H1 (cell line): ENCODE results near the gene AMOT. TPM values are rescaled to one million over a fixed set of nuclear protein-coding genes. Genes with fewer than 3 reads are reported as not detected.

Experiments used
- CTCF ChIA-PET: fragments of 300-600 bp; sonication (Branson Sonifier 250); formaldehyde crosslinking; loops from one replicate; lab custom pipeline; 2021; ENCODE audit not compliant: partially characterized antibody; lab: Charles Lee
- POLR2A ChIA-PET: fragments of 300-600 bp; sonication (Branson Sonifier 250); formaldehyde crosslinking; loops from one replicate; lab custom pipeline; 2021; ENCODE audit warnings: inconsistent platforms; ENCODE audit not compliant: partially characterized antibody; lab: Charles Lee
- DNase-seq, 2 experiments: peaks; one replicate each; pipeline versions ENCODE4 v3.0.0 to v3.0.0-alpha.2; 2010 to 2022; ENCODE audit warnings: low spot score in 2 of 2, low read depth in 1 of 2, mixed read lengths in 1 of 2
- FAIRE-seq: peaks from 2 replicates; lab custom pipeline; 2011; peaks lifted over from hg19 to GRCh38; lab: Jason Lieb, UNC
- H2AFZ ChIP-seq: 2 replicates; pipeline ENCODE4 v1.8.1; 2012; ENCODE audit warnings: low read length, inconsistent platforms
- H2AK5ac ChIP-seq: 2 replicates; pipeline ENCODE4 v1.6.1; 2013; ENCODE audit warnings: low read depth, low read length
- H2BK120ac ChIP-seq: replicated peaks from 2 replicates; pipeline ENCODE3; 2013; ENCODE audit warnings: low read depth, low read length, inconsistent platforms
- H2BK12ac ChIP-seq: 2 replicates; pipeline ENCODE4 v1.6.1; 2013; ENCODE audit warnings: low read depth, low read length
- H2BK15ac ChIP-seq: 2 replicates; pipeline ENCODE4 v1.6.1; 2013; ENCODE audit warnings: low read length
- H2BK20ac ChIP-seq: 2 replicates; pipeline ENCODE4 v1.6.1; 2013; ENCODE audit warnings: low read length
- H2BK5ac ChIP-seq: 2 replicates; pipeline ENCODE4 v1.6.1; 2013; ENCODE audit warnings: low read depth, low read length
- H3K14ac ChIP-seq: 2 replicates; pipeline ENCODE4 v1.6.1; 2013; ENCODE audit warnings: inconsistent platforms; ENCODE audit not compliant: insufficient read length
- H3K18ac ChIP-seq: 2 replicates; pipeline ENCODE4 v1.6.1; 2013; ENCODE audit warnings: low read length; ENCODE audit errors: extremely low read depth
- H3K23ac ChIP-seq: 2 replicates; pipeline ENCODE4 v1.6.1; 2013; ENCODE audit warnings: inconsistent platforms; ENCODE audit not compliant: insufficient read length
- H3K23me2 ChIP-seq: 2 replicates; pipeline ENCODE4 v1.6.1; 2013; ENCODE audit warnings: low read depth, low read length
- H3K27ac ChIP-seq: 2 replicates; pipeline ENCODE4 v1.6.1; 2011; ENCODE audit warnings: low read depth, low read length, inconsistent platforms
- H3K27me3 ChIP-seq, 4 experiments: replicated peaks in 1 of 4; 1 replicate in 1 of 4; 2 replicates in 3 of 4; pipeline versions ENCODE4 v1.6.1 to v1.8.1; 2011 to 2013; ENCODE audit warnings: low read length in 3 of 4, mild to moderate bottlenecking in 3 of 4, inconsistent platforms in 2 of 4, mixed read lengths in 2 of 4, moderate library complexity in 1 of 4; ENCODE audit not compliant: control insufficient read depth in 3 of 4, insufficient read depth in 3 of 4; ENCODE audit errors: extremely low read depth in 1 of 4
- H3K36me3 ChIP-seq, 4 experiments: 2 replicates each; pipeline versions ENCODE4 v1.6.1 to v1.8.1; 2011 to 2013; ENCODE audit warnings: mild to moderate bottlenecking in 4 of 4, low read length in 3 of 4, moderate library complexity in 2 of 4, control low read depth in 1 of 4, inconsistent platforms in 1 of 4; ENCODE audit not compliant: insufficient read depth in 4 of 4, control insufficient read depth in 2 of 4
- H3K4ac ChIP-seq: replicated peaks from 2 replicates; pipeline ENCODE3; 2013; ENCODE audit warnings: low read length, low read depth, mixed read lengths, inconsistent platforms; ENCODE audit not compliant: insufficient read length
- H3K4me1 ChIP-seq, 4 experiments: replicated peaks in 1 of 4; 1 replicate in 1 of 4; 2 replicates in 3 of 4; pipeline versions ENCODE4 v1.6.1 to v1.8.1; 2011 to 2013; ENCODE audit warnings: low read length in 3 of 4, inconsistent platforms in 2 of 4, mixed read lengths in 1 of 4; ENCODE audit not compliant: insufficient read depth in 4 of 4, control insufficient read depth in 3 of 4
- H3K4me2 ChIP-seq, 2 experiments: 2 replicates each; pipeline versions ENCODE4 v1.6.1 to v1.8.1; 2011 to 2013; ENCODE audit warnings: low read depth in 2 of 2, low read length in 2 of 2, control low read depth in 1 of 2, inconsistent platforms in 1 of 2, mild to moderate bottlenecking in 1 of 2; ENCODE audit not compliant: insufficient read depth in 1 of 2
- H3K4me3 ChIP-seq, 4 experiments: fragments of 200-600, 300-600 bp in 1 of 4; sonication (generic), shearing (Covaris generic), sonication (Bioruptor Twin) in 1 of 4; 2 replicates each; pipeline versions ENCODE4 v1.5.1 to v1.8.1; 2011 to 2016; ENCODE audit warnings: low read length in 4 of 4, low read depth in 3 of 4, control low read depth in 2 of 4, inconsistent platforms in 2 of 4, mild to moderate bottlenecking in 2 of 4, mixed read lengths in 1 of 4, moderate library complexity in 1 of 4; ENCODE audit not compliant: insufficient read depth in 2 of 4; ENCODE audit errors: extremely low read depth in 1 of 4
- H3K56ac ChIP-seq: replicated peaks from 2 replicates; pipeline ENCODE3; 2013; ENCODE audit warnings: low read depth, mild to moderate bottlenecking, mixed read lengths, low read length, inconsistent platforms; ENCODE audit not compliant: insufficient read length
- H3K79me1 ChIP-seq: 2 replicates; pipeline ENCODE4 v1.6.1; 2013; ENCODE audit warnings: low read depth, low read length, control low read depth
- H3K79me2 ChIP-seq, 2 experiments: 2 replicates each; pipeline versions ENCODE4 v1.6.1 to v1.8.1; 2012 to 2013; ENCODE audit warnings: low read length in 2 of 2, mild to moderate bottlenecking in 2 of 2, inconsistent platforms in 1 of 2; ENCODE audit not compliant: insufficient read depth in 2 of 2, control insufficient read depth in 1 of 2
- H3K9ac ChIP-seq, 4 experiments: replicated peaks in 1 of 4; 1 replicate in 1 of 4; 2 replicates in 3 of 4; pipeline versions ENCODE4 v1.6.1 to v1.8.1; 2011 to 2013; ENCODE audit warnings: low read depth in 3 of 4, low read length in 3 of 4, control low read depth in 2 of 4, mild to moderate bottlenecking in 2 of 4, moderate library complexity in 2 of 4, inconsistent platforms in 1 of 4; ENCODE audit errors: extremely low read depth in 1 of 4
- H3K9me3 ChIP-seq, 2 experiments: 2 replicates each; pipeline versions ENCODE4 v1.6.1 to v1.8.1; 2012 to 2013; ENCODE audit warnings: mild to moderate bottlenecking in 2 of 2, moderate library complexity in 2 of 2, control low read depth in 1 of 2, inconsistent platforms in 1 of 2, low read depth in 1 of 2, low read length in 1 of 2, mixed read lengths in 1 of 2; ENCODE audit not compliant: insufficient read depth in 2 of 2
- H4K20me1 ChIP-seq, 2 experiments: replicated peaks in 1 of 2; 2 replicates each; pipeline versions ENCODE3 to v1.8.1; 2011 to 2013; ENCODE audit warnings: inconsistent platforms in 2 of 2, low read length in 2 of 2, mild to moderate bottlenecking in 1 of 2; ENCODE audit not compliant: insufficient read depth in 2 of 2, control insufficient read depth in 1 of 2
- H4K5ac ChIP-seq: 2 replicates; pipeline ENCODE4 v1.6.1; 2013; ENCODE audit warnings: low read length, low read depth, mixed read lengths, inconsistent platforms; ENCODE audit not compliant: insufficient read length
- H4K8ac ChIP-seq: 2 replicates; pipeline ENCODE4 v1.8.0; 2013; ENCODE audit warnings: mild to moderate bottlenecking, moderate library complexity, low read length, inconsistent platforms; ENCODE audit not compliant: insufficient read depth; ENCODE audit errors: extremely low read depth
- H4K91ac ChIP-seq: replicated peaks from 2 replicates; pipeline ENCODE3; 2013; ENCODE audit warnings: low read length, mixed read lengths, inconsistent platforms; ENCODE audit not compliant: insufficient read length
- CREB1 ChIP-seq: IDR thresholded peaks from 2 replicates; pipeline ENCODE4 v1.6.1; 2012; ENCODE audit warnings: inconsistent platforms
- HDAC6 ChIP-seq: IDR thresholded peaks from one replicate; pipeline ENCODE4 v1.7.1; 2012; ENCODE audit warnings: low read depth, mild to moderate bottlenecking, inconsistent platforms, low read length, moderate library complexity
- NRF1 ChIP-seq: IDR thresholded peaks from 2 replicates; pipeline ENCODE4 v1.6.1; 2011; ENCODE audit warnings: mild to moderate bottlenecking, low read depth, low read length, improper control_type of control experiment
- RAD21 ChIP-seq, 2 experiments: IDR thresholded peaks in 1 of 2; conservative IDR thresholded peaks in 1 of 2; 2 replicates each; pipeline ENCODE4 v1.6.1; 2011; ENCODE audit warnings: low read depth in 2 of 2, low read length in 2 of 2, improper control_type of control experiment in 1 of 2, inconsistent platforms in 1 of 2, mild to moderate bottlenecking in 1 of 2, moderate library complexity in 1 of 2
- RBBP5 ChIP-seq: IDR thresholded peaks from 2 replicates; pipeline ENCODE4 v1.7.1; 2012; ENCODE audit warnings: low read depth, mild to moderate bottlenecking, inconsistent platforms, low read length, moderate library complexity, borderline replicate concordance
- RFX5 ChIP-seq: IDR thresholded peaks from 2 replicates; pipeline ENCODE4 v1.6.1; 2011; ENCODE audit warnings: low read depth, low read length, improper control_type of control experiment, borderline replicate concordance
- RNF2 ChIP-seq: fragments of 200-900, 300-1000 bp; sonication (generic); IDR thresholded peaks from 2 replicates; pipeline ENCODE4 v1.7.1; 2016; ENCODE audit warnings: borderline replicate concordance, low read depth, mild to moderate bottlenecking, antibody characterized with exemption, low read length; ENCODE audit not compliant: poor library complexity, severe bottlenecking; ENCODE audit errors: missing control alignments
- SIRT6 ChIP-seq: IDR thresholded peaks from one replicate; pipeline ENCODE4 v1.7.1; 2012; ENCODE audit warnings: low read length, inconsistent platforms
- SP1 ChIP-seq: IDR thresholded peaks from 2 replicates; pipeline ENCODE4 v1.6.1; 2011; ENCODE audit warnings: low read depth, low read length
- TAF7 ChIP-seq: optimal IDR thresholded peaks from 2 replicates; pipeline ENCODE3; 2011; ENCODE audit warnings: low read depth, mild to moderate bottlenecking, inconsistent platforms, low read length, moderate library complexity, borderline replicate concordance
- ZNF274 ChIP-seq: IDR thresholded peaks from 2 replicates; pipeline ENCODE4 v1.7.0; 2012; ENCODE audit warnings: low read length, borderline replicate concordance; ENCODE audit errors: extremely low read depth
- WGBS, 2 experiments: shearing (Covaris generic) in 1 of 2; methylation state at CpG; one replicate each; pipeline versions ENCODE4 v1.1.6 to v1.1.7; 2013 to 2015; ENCODE audit warnings: low lambda C conversion rate in 2 of 2, mixed read lengths in 2 of 2, inconsistent platforms in 1 of 2, low coverage in 1 of 2, missing lambda C conversion rate in 1 of 2; ENCODE audit not compliant: insufficient replicate concordance in 2 of 2, insufficient coverage in 1 of 2, insufficient read length in 1 of 2; ENCODE audit errors: extremely low coverage in 1 of 2, missing lambda C conversion rate in 1 of 2; 5-methylcytosine and 5-hydroxymethylcytosine counted together
- polyA plus RNA-seq, 7 experiments: library from polyadenylated mRNA; depleted of rRNA in 3 of 7; stranded (reverse) in 5 of 7; unstranded in 2 of 7; fragments of >200 nt in 5 of 7; fragments of 200-250 nt in 2 of 7; gene quantifications; 1 replicate in 5 of 7; 2 replicates in 1 of 7; 4 replicates in 1 of 7; pipeline versions ENCODE4 v1.2.1 to v1.2.3, GENCODE V29; 2011 to 2013; ENCODE audit warnings: missing spikeins in 2 of 7, mixed read lengths in 2 of 7
- total RNA-seq: library from RNA; stranded (reverse); fragmentation: NEBNext Ultra II Directional; extraction: Animal tissue kit (Norgen Biotek cat#: 25700); gene quantifications from 2 replicates; pipeline ENCODE4 v1.2.1, GENCODE V29; 2021
- TF ChIP-seq, protein P1 (sequence below): IDR thresholded peaks from 2 replicates; pipeline ENCODE4 v1.6.1; 2012; ENCODE audit warnings: inconsistent platforms
- TF ChIP-seq, protein P2 (sequence below): IDR thresholded peaks from 2 replicates; pipeline ENCODE4 v1.6.1; 2011; ENCODE audit warnings: low read depth, mild to moderate bottlenecking, low read length; ENCODE audit not compliant: insufficient read depth

AMOT gene
- total and polyA plus RNA-seq, 2 of the 8 experiments (the other 6 are each of a cell fraction or from before 2014, with no cell fraction given) = 2.3 to 7.1 TPM

- Histone ChIP-seq H3K23ac (no peak overlapping the region), H4K91ac (no peak overlapping the region), H3K18ac (no peak overlapping the region), H2BK5ac (no peak overlapping the region), H3K27ac (no peak overlapping the region), H3K56ac (no peak overlapping the region), H3K9me3 (no peaks in the 10 kb centered on the region), H3K79me2 (no peaks in the 10 kb centered on the region), H3K14ac (no peak overlapping the region), H4K20me1 (no peaks in the 10 kb centered on the region), H2AK5ac (no peak overlapping the region), H3K23me2 (no peaks in the 10 kb centered on the region), H3K4me3 (no peak overlapping the region), H3K27me3 (no peaks in the 10 kb centered on the region), H3K79me1 (no peaks in the 10 kb centered on the region), H3K36me3 (no peaks in the 10 kb centered on the region), H3K9ac (no peak overlapping the region), H2BK120ac (no peak overlapping the region), H2BK12ac (no peak overlapping the region), H4K5ac (no peak overlapping the region), H3K4me1 (no peaks in the 10 kb centered on the region; a peak in 1 of 7 replicates), H4K8ac (no peak overlapping the region), H3K4me2 (no peak overlapping the region), H2AFZ (no peak overlapping the region), H3K4ac (no peak overlapping the region), H2BK20ac (no peak overlapping the region), H2BK15ac (no peak overlapping the region)
- no peak for DNase-seq
- CTCF ChIA-PET = interaction anchor here (0.8 kb wide), 1 partner anchor 17 kb away, joined by 3 read pairs; no protein-coding TSS in a partner anchor
- POLR2A ChIA-PET = no interaction called here
- 100% methylated on average over 1 of the region's 1 CpG; no CpG with 5 or more reads in 1 of the 2 experiments for WGBS, 2 experiments
- FAIRE-seq = no peak
- TF ChIP-seq RBBP5 (no peak), HDAC6 (no peak), RFX5 (no peak), NRF1 (no peak), SIRT6 (no peak), CREB1 (no peak), SP1 (no peak), ZNF274 (no peak), RAD21 (IDR thresholded peaks at IDR 0.05 in 1 of 2, conservative IDR thresholded peaks at IDR 0.05 in 1 of 2; ENCODE audit: low read depth in 2 of 2, low read length in 2 of 2) (no peak), RNF2 (no peak), TAF7 (no peak)
- TF ChIP-seq, protein P1, sequence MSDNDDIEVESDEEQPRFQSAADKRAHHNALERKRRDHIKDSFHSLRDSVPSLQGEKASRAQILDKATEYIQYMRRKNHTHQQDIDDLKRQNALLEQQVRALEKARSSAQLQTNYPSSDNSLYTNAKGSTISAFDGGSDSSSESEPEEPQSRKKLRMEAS = no peak
- TF ChIP-seq, protein P2, sequence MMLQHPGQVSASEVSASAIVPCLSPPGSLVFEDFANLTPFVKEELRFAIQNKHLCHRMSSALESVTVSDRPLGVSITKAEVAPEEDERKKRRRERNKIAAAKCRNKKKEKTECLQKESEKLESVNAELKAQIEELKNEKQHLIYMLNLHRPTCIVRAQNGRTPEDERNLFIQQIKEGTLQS = no peak
Observed at GRCh38 chrX:112819813-112820212, 20.8 kb downstream of the AMOT start.
